ENCODE measurements around the gene RFFL. TPM values are rescaled to one million over a fixed set of nuclear protein-coding genes. Genes with fewer than 3 reads are reported as not detected.
"Not testable (repeated sequence)": the region's sequence is repeated elsewhere in the genome, so short reads cannot be mapped to it uniquely, and the experiment has no call there.

The RFFL gene
- total RNA-seq, 1 donor from 2014 or later = 34.1 TPM

DNA sequence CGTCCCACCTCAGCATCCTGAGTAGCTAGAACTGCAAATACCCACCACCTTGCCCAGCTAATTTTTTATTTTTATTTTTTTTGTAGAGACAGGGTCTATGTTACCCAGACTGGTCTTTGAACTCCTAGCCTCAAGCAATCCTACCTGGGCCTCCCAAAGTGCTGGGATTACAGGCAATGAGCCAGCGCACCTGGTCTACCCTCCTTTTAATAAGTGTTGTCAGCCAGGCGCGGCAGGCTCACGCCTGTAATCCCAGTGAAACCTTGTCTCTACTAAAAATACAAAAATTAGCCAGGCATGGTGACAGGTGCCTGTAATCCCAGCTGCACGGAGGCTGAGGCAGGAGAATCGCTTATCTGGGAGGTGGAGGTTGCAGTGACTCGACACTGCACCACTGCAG lies 19.3 kb downstream of the RFFL start:
- TF ChIP-seq CTCF (IDR thresholded peaks at IDR 0.05) = no peak
- intact Hi-C loops (cut with micrococcal nuclease) = no loop called here
- Mint-ChIP-seq H3K27me3 (no peaks in the 10 kb centered on the region), H3K4me3 (no peak overlapping the region), H3K27ac (no peak overlapping the region), H3K9me3 (no peaks in the 10 kb centered on the region), H3K36me3 (ENCODE audit: low read depth) (peaks cover 5% of the 10 kb centered on the region), H3K4me1 (peaks cover 45% of the 10 kb centered on the region)
- no peak for ATAC-seq (ENCODE audit: low read depth)
- CTCF ChIA-PET = no interaction called here
- DNase-seq = no peak
- POLR2A ChIA-PET = interaction anchor here (0.6 kb wide), 1 partner anchor 76 kb away, joined by 4 read pairs; no protein-coding TSS in a partner anchor

DNA sequence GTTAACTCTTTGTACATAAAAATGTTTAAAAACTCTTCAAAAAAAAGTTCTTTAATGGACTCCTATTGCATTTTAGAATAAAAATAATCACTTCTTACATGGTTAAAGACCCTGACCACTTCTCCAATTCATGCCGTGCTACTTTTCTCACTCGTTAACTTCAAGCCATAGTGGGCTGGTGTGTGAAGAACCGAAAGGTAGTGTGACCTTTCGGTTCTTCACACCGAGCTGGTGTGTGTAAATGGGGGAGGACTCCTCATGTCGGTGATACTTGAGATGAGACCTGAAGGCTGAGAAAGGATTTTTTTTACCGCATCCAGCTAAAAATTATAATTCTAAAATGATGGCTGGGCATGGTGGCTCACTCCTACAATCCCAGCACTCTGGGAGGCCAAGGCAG lies 22.1 kb downstream of the RFFL start:
- no peaks in the 10 kb centered on the region for H3K9me3 Mint-ChIP-seq
- peaks cover 28% of the 10 kb centered on the region for H3K4me1 Mint-ChIP-seq
- DNase-seq (no peak), ATAC-seq (ENCODE audit: low read depth) (no peak)
- H3K4me3 Mint-ChIP-seq = no peak overlapping the region
- CTCF ChIA-PET = interaction anchor here (1.7 kb wide), 1 partner anchor 8 kb away, joined by 3 read pairs; no protein-coding TSS in a partner anchor
- POLR2A ChIA-PET = interaction anchor here (0.6 kb wide), 1 partner anchor 38 kb away, joined by 3 read pairs; no protein-coding TSS in a partner anchor
- no peak for TF ChIP-seq CTCF (IDR thresholded peaks at IDR 0.05)
- no peaks in the 10 kb centered on the region for H3K27me3 Mint-ChIP-seq
- intact Hi-C loops (cut with micrococcal nuclease) = no loop called here
- peaks cover 2% of the 10 kb centered on the region for H3K36me3 Mint-ChIP-seq (ENCODE audit: low read depth)
- no peak overlapping the region for H3K27ac Mint-ChIP-seq

- H3K9me3 Mint-ChIP-seq = no peaks in the 10 kb centered on the region
- TF ChIP-seq CTCF (IDR thresholded peaks at IDR 0.05) = no peak
- no peaks in the 10 kb centered on the region for H3K27me3 Mint-ChIP-seq
- H3K36me3 Mint-ChIP-seq (ENCODE audit: low read depth) = peaks cover 3% of the 10 kb centered on the region
- intact Hi-C loops (cut with micrococcal nuclease) = no loop called here
- ChIA-PET CTCF (no interaction called here), POLR2A (no interaction called here)
- peaks cover 2% of the 10 kb centered on the region for H3K4me1 Mint-ChIP-seq
- no peak overlapping the region for H3K4me3 Mint-ChIP-seq
- H3K27ac Mint-ChIP-seq = no peak overlapping the region
- no peak for DNase-seq
- ATAC-seq (ENCODE audit: low read depth) = no peak
Observed at GRCh38 chr17:35038453-35038852, 25.1 kb downstream of the RFFL start.

DNA sequence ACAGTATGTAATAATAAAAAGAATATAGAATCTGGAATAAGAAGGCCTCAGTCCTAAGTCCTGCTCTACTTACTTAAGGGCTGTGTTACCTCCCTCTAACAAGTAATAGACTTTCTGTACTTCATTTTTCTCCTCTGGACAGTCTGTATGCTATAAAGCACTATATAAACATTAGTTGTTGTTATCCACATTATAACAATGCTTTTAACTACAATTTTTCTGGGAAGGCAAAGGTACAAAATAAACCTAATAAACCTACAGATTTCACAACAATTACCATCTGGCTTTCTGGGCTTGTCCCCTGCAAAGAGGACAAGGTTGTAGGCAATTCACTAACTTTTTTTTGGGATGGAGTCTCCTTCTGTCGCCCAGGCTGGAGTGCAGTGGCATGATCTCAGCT lies 32.7 kb downstream of the RFFL start:
- POLR2A ChIA-PET = no interaction called here
- CTCF ChIA-PET = no interaction called here
- Mint-ChIP-seq H3K27ac (no peak overlapping the region), H3K36me3 (ENCODE audit: low read depth) (peaks cover 16% of the 10 kb centered on the region), H3K9me3 (no peaks in the 10 kb centered on the region), H3K27me3 (no peaks in the 10 kb centered on the region), H3K4me3 (no peak overlapping the region), H3K4me1 (peaks cover 26% of the 10 kb centered on the region)
- TF ChIP-seq CTCF (IDR thresholded peaks at IDR 0.05) = no peak
- ATAC-seq (ENCODE audit: low read depth) (no peak), DNase-seq (no peak)
- intact Hi-C loops (cut with micrococcal nuclease) = no loop called here

DNA sequence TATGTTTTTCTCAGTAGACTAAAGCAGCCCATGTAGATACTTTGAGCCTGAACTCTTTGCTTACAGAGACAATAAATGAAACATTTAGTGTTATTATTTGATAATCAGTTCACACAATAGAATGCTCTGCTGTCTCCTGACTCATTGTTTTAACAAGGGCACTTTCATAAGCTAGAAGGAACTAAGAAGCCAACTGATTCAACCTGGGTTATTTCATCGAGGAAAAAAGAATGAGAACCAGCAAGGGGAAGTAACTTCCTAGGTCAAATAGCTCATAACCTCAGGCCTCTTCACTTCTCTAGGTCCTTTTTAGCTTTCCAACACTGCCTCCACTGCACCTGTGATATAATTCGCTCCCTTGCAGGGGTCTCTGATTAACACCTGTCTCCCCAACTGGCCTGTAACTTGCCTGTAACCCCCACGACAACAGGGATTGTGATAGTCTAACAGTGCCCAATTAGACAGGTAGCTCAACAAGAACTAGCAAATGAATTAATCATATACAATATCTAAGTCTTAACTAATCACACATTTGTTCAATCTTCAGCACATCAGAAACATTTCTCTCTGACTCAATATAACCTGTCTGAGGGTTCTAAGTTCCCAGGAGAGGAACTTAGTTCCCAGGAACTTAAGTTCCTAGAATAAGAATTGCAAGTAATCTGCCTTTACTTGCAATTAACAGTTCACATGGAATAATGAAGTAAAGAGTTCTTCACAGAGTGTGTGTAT lies 34.8 kb downstream of the RFFL start:
- Mint-ChIP-seq H3K27me3 (no peaks in the 10 kb centered on the region), H3K27ac (peak overlapping the region; percentile 76), H3K9me3 (no peaks in the 10 kb centered on the region), H3K36me3 (ENCODE audit: low read depth) (peaks cover 27% of the 10 kb centered on the region), H3K4me3 (no peak overlapping the region), H3K4me1 (peaks cover 26% of the 10 kb centered on the region)
- ChIA-PET POLR2A (interaction anchor here (1.0 to 1.2 kb wide), 2 partner anchors 35 to 61 kb away, joined by 3 to 7 read pairs; partner anchors contain the start of gene RFFL), CTCF (no interaction called here)
- no peak for TF ChIP-seq CTCF (IDR thresholded peaks at IDR 0.05)
- DNase-seq (no peak), ATAC-seq (ENCODE audit: low read depth) (no peak)
- intact Hi-C loops (cut with micrococcal nuclease) = no loop called here

DNA sequence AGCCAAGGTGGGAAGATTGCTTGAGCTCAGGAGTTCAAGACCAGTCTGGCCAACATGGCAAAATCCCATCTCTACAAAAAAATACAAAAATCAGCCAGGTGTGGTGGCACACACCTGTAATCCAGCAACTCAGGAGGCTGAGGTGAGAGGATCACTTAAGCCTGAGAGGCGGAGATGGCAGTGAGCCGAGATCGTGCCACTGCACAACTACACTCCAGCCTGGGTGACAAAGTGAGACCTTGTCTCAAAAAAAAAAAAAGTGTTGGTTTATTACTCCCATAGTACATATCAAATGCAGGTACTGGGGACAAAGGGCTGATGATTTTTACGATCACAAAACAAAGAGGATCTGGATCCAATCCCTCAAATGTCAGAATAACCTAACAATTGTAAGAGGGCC lies 35.4 kb downstream of the RFFL start:
- H3K27ac Mint-ChIP-seq; DNase-seq; intact Hi-C loops (cut with micrococcal nuclease); H3K4me3 Mint-ChIP-seq; H3K9me3 Mint-ChIP-seq; CTCF ChIA-PET; H3K27me3 Mint-ChIP-seq; ATAC-seq (ENCODE audit: low read depth): not testable (repeated sequence)
- Mint-ChIP-seq H3K36me3 (ENCODE audit: low read depth) (peaks cover 26% of the 10 kb centered on the region), H3K4me1 (peaks cover 27% of the 10 kb centered on the region)
- POLR2A ChIA-PET = interaction anchor here (1.0 to 1.2 kb wide), 2 partner anchors 36 to 61 kb away, joined by 3 to 7 read pairs; partner anchors contain the start of gene RFFL
